GM21717 (cell line): ENCODE data around the gene WDR81.
"Not testable (repeated sequence)": the region's sequence is repeated elsewhere in the genome, so short reads cannot be mapped to it uniquely, and the experiment has no call there.

Experiments
- ATAC-seq: cut with Tn5 transposase; IDR thresholded peaks from one replicate; pipeline ENCODE4 v1.9.1; 2021; ENCODE audit warnings: mild to moderate bottlenecking, moderate library complexity; ENCODE audit not compliant: unreplicated experiment

WDR81 gene

DNA sequence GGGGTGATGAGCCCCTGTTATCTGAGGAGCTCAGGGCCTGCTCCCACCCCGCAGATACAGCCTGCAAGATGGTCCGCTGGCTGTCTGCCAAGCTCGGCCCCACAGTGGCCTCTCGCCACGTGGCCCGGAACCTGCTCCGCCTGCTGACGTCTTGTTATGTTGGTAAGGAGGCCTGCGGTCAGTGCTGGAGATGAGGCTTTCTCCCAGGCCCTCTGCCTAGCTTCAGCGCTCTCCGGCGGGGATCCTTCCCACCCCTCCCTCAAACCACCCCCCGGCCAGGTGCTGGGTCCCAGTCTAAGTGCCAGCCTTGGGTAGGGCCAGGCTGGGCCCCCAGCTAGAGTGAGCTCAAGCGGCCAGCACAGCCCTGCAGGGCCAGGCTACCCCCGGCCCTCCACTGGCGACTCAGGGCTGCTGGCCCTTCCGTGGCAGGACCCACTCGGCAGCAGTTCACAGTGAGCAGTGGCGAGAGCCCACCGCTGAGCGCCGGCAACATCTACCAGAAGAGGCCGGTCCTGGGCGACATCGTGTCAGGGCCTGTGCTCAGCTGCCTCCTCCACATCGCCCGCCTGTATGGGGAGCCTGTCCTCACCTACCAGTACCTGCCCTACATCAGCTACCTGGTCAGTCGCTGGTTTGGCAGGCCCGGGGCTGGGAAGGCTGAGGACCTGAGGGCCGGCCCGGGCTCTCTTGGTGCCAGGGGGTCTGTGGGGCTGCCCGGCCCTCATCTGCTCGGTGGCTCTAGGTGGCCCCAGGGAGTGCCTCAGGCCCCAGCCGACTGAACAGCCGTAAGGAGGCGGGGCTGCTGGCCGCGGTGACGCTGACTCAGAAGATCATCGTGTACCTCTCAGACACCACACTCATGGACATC, 6.1 kb downstream of the WDR81 start:
- no peak for ATAC-seq

DNA sequence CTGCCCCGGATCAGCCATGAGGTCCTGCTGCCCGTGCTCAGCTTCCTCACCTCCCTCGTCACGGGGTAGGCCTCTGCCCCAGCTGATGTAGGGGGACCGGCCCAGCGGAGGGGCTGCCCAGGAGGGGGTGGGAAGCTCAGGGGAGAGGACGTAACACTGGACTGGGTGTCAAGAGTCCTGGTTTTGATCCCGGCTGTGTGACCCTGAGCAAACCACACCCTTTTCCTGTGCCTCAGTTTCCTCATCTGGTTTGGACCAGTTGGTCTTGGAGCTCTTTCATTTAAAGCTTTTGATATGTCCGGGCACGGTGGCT, 6.6 kb downstream of the WDR81 start:
- no peak for ATAC-seq

DNA sequence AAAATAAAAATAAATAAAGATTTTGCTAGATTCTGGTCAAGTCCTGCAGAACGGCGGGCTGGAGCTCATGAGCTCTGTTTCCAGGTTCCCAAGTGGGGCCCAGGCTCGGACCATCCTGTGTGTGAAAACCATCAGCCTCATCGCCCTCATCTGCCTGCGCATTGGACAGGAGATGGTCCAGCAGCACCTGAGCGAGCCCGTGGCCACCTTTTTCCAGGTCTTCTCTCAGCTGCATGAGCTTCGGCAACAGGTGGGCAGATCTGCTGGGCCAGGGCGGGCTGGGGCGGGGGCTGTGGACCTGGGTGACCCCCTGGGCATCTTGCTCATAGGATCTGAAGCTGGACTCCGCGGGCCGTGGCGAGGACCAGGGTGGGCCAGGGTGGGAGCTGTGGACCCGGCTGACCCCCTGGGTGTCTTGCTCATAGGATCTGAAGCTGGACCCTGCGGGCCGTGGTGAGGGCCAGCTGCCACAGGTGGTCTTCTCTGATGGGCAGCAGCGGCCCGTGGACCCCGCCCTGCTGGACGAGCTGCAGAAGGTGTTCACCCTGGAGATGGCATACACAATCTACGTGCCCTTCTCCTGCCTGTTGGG, 7.8 kb downstream of the WDR81 start:
- ATAC-seq, result no peak

DNA sequence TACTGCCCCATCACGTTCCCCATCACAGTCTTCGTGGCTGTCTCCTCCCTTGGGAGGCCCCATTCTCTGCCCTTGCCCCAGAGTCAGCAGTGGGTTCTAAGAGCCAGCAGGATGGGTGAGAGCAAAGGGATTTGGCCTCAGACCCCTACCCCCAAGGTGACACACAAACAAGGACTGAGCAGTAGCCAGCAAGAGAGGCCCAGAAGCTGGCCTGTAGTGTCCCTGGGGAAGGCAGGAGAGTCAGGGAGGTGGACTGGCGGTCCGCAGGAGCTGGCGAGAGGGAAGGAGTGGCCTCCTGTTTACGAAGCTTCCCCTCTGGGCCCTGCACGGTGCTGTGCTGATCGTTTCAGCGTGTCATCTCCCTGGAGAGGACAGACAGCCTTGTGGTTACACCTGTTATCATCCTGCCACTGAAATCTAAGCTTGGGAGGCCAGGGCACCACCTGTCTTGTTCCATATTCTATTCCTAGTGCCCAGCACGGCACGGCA, 8.4 kb downstream of the WDR81 start:
- ATAC-seq, result no peak

DNA sequence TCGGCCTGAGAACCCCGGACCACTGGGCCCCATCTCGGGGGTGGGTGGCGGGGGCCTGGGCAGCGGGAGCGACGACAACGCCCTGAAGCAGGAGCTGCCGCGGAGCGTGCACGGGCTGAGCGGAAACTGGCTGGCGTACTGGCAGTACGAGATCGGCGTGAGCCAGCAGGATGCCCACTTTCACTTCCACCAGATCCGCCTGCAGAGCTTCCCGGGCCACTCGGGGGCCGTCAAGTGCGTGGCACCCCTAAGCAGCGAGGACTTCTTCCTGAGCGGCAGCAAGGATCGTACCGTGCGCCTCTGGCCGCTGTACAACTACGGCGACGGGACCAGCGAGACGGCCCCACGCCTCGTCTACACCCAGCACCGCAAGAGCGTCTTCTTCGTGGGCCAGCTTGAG, 9.3 kb downstream of the WDR81 start:
- ATAC-seq, result no peak

DNA sequence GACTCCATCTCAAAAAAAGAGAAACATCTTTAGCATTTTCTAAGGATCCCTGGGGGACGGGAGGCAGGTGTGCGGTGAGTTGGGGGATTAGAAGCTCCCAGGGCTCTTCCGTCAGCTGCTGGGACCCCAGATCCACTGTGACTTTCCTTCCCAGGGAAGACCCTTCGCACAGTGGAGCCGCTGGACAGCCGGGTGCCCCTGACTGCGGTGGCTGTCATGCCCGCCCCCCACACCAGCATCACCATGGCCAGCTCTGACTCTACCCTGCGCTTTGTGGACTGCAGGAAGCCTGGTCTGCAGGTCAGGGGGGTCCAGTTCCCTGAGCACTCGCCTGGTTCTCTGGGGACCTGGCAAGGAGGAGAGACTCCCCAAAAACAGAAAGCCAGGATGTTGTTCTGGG, 10.9 kb downstream of the WDR81 start:
- no peak for ATAC-seq

DNA sequence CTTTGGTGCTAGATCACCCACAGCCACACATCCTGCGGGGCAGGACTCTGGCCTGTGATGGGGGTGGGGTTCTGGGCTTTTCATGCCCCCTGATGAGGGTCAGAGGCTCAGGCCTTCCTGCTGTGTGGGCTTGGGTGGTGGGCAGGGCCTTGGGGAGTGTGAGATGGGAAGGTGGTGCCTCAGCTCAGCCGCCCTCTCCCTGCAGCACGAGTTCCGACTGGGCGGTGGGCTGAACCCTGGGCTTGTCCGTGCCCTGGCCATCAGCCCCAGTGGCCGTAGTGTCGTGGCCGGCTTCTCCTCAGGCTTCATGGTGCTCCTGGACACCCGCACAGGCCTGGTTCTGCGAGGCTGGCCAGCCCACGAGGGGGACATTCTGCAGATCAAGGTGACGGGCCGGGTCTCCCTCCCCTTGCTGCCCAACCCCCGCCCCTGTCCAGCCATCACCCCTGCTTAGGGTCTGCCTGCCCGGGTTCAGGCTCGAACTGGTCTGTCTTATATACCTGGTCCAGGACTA, 11.4 kb downstream of the WDR81 start:
- no peak for ATAC-seq

DNA sequence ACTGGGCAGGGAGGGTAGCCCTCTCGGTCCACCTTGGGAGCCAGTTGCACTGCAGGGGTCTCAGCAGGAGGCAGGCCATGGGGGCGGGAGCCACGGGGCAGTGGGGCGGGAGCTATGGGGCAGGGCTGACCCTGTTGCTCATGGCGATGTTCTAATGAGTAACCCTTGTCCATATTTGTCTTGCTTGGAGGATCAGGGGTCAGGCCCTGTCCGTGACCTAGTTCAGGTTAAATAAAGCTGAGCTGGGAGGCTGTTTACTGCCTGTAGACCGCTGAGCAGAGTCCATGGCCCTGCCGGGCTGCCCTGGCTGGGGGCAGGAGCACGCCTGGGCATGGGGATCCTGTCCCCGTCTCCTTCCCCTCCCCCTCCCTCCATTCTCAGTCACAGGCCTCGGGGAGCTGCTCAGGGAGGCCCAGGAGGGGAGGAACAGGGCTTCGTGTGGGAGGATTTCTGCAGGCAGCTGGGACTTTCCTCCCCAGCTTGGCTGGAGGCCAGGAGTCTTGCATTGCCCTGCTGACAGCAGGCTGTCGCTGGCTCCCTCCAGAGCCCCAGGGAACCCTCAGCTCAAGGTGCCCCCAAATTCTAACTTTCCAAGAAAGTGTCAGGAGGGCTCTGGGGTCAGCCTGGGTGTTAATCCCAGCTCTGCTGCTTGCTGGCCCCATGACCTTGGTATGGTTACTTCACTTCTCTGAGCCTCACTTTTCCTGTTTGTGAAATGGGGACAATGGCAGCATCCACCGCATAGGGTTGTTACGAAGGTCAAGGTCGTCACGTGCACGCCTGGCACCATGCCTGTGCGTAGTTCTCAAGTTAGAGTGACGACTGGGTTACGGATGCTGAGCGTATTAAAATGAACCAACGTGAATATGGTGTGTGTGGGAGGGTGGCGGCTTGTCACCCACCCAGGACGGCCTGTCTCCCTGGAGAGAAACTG, 12.1 kb downstream of the WDR81 start:
- no peak for ATAC-seq

DNA sequence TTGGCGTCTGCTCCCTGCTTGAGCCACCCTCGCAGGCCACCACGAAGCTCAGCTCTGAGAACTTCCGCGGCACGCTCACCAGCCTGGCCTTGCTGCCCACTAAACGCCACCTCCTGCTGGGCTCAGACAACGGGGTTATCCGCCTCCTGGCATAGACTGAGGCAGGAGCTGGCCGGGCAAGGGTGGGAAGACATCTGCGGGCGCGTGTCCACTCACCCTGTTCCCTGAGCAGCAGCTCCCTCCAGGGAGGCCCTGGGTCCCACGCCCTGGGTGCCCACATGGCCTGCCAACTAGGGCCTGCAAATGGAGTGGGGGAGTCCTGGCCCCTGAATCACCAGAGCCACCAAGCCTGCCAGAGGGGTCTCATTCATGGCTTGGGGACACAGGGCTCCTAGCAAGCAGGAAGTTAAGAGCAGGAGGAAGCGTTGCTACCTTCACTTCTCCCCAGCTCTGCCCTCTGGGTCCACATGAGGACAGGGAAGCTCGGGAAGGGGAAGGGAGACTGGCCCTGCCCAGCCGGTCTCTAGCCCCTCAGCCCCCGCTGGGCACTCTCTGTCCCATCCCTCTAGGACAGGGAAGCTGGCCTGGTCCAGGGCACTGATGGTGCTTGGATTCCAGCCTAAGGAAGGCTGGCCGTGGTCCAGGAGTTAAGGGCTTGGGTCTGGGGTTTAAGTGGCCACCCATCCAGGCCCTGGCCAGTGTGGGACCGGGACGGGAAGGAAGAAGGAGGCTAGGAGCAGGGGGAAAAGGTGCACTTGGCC, 13.2 kb downstream of the WDR81 start:
- ATAC-seq, result no peak

DNA sequence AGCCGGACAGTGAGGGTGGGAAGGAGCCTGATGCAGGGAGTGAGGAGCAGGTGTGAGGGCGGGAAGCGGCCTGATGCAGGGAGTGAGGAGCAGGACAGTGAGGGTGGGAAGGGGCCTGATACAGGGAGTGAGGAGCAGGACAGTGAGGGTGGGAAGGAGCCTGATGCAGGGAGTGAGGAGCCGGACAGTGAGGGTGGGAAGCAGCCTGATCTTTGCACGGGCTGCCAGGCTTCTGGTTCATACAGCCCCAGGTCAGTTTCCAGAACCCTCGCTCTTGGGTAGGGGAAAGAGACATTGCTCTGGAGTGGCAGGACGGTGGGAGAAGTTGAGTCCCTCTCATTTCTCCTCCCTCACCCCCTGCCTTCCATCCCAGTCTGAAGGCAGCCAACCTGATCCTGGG, 17.4 kb downstream of the WDR81 start:
- not testable (repeated sequence) for ATAC-seq

DNA sequence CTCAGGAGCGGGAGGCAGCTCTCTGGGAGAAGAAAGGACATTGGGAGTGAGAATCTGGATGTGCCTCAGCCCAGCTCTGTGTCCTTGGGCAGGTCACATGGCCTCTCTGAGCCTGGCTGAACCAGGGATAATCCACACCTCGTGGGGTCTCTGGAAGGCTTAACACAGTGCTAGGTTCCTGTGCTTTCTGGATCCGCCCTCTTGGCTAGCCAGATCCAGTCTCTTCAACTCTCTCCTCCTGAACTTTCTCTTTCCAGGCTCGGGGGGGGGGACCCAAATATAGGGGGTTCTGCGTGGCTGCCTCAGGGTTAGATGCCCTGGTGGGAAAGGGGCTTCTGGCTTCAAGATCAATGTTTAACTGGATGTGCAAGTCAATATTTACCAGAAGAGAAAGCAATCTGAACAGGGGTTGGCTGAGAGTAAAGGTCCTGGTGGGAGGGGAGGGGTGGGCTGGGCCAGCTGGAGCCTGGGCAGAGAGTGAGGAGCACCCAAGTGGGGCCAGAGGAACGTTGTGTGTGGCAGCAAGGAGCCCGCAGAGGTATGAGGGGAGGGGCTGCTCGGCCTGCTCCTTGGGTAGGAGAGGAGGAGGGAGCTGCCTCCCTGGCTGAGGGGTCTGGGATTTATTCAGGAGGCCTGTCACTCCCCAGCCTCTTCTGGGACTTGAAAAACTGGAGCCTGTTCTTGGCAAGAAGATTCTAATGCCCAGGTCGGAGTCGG, 18.0 kb downstream of the WDR81 start, which contains the start of gene SERPINF2:
SERPINF2 (plus strand) TSS at position 501 of the 717 bp plus-strand sequence. CDS start 2,125 bp downstream, outside the sequence.
- ATAC-seq, result no peak

DNA sequence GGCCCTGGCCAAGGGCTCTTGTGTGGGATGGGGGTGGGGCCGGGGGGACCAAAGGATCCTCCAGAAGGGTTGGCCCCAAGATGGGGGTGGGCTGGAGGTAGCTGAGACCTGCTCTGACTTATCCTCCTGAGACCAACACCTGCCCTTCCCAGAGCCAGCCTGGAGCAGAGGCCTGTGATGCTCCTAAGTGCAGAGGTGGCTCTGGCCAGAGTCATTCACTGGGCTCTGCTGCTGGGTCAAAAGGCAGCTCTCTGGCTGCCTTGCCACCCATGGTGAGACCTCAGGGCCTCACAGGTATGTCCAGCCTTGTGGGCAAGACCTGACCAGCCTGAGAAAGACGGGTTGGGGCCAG, 18.6 kb downstream of the WDR81 start:
- no peak for ATAC-seq

DNA sequence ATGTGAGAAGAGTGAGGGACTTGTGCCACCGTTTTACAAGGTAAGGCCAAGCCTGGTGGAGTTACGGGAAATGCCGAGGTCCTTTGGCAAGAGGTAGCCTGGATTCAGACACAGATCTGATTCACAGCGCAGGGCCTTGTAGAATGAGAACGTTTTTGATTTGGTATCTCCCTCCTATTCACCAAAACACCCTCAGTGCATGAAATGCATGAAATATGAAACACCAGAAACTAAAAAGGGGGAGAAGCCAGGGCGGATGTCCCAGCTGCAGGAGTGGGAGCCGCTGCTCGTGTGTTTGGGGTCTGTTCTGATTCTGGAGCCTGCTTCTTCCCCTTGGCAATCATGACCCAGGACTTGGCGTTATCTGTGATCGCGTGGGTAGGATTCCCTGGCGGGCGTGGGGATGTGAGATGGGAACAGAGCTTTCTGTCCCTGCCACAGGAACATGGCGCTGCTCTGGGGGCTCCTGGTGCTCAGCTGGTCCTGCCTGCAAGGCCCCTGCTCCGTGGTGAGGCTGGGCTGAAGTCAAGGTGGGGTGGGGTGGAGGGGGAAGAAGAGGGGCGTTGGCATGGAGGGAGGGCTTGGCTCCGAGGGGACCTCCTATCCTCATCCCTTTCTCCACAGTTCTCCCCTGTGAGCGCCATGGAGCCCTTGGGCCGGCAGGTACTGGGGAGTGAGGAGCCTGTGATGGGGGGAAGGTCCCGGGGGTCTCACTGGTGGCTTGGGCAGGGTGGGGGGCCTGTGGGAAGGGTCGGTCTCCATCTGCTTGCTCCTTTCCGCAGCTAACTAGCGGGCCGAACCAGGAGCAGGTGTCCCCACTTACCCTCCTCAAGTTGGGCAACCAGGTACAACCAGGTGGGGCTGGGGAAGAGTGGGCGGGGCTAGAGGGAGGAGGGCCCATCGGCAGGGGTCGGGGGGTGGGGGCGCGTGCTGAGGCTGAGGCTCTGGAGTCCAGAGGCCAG, 20.3 kb downstream of the WDR81 start:
- no peak for ATAC-seq

DNA sequence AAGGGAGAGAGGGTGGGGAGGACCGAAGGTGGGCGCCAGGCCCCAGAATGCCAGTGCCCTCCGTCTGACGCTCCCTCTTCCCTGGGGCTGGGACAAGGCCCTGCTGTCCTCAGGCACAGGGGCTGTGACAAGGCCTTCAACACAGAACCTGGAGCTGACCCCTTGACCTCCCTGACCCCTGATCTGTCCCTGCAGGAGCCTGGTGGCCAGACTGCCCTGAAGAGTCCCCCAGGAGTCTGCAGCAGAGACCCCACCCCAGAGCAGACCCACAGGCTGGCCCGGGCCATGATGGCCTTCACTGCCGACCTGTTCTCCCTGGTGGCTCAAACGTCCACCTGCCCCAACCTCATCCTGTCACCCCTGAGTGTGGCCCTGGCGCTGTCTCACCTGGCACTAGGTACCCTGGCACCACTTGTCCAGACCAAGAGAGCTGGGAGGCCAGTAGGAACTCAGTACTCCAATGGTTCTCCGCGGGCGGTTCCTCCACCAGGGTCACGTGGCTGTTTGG, 21.1 kb downstream of the WDR81 start:
- ATAC-seq, result no peak

DNA sequence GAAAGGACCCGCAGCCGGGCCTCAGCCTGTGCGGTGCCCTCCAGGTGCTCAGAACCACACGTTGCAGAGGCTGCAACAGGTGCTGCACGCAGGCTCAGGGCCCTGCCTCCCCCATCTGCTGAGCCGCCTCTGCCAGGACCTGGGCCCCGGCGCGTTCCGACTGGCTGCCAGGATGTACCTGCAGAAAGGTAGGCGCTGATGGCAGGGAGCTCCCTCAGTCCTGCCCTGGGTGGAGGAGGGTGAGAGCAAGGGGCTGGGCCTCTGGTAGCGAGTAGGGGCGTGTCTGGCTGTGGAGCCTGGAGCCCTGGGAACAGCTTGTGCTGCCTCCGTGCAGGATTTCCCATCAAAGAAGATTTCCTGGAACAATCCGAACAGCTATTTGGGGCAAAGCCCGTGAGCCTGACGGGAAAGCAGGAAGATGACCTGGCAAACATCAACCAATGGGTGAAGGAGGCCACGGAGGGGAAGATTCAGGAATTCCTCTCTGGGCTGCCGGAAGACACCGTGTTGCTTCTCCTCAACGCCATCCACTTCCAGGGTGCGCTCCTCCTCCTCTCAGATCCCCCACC, 22.6 kb downstream of the WDR81 start:
- no peak for ATAC-seq

DNA sequence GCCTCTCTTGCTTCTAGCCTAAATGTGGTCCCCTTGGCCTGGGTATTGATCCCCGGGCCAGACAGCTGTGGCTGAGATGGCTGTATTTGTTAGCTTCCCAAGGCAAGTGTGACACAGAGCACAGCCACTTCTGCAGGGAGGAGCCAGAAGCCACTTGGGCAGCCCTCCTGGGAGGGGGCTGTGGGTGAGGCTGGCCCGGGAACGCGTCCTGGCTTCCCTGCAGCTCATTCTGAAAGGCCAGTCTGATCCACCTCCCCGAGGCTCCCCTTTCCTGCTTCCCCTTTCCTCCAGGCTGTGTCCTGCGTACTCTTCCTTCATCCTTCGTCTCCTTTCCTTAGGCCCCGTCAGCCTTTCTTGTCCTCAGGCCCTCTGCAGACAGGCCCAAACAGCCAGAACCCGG, 26.1 kb downstream of the WDR81 start:
- no peak for ATAC-seq

DNA sequence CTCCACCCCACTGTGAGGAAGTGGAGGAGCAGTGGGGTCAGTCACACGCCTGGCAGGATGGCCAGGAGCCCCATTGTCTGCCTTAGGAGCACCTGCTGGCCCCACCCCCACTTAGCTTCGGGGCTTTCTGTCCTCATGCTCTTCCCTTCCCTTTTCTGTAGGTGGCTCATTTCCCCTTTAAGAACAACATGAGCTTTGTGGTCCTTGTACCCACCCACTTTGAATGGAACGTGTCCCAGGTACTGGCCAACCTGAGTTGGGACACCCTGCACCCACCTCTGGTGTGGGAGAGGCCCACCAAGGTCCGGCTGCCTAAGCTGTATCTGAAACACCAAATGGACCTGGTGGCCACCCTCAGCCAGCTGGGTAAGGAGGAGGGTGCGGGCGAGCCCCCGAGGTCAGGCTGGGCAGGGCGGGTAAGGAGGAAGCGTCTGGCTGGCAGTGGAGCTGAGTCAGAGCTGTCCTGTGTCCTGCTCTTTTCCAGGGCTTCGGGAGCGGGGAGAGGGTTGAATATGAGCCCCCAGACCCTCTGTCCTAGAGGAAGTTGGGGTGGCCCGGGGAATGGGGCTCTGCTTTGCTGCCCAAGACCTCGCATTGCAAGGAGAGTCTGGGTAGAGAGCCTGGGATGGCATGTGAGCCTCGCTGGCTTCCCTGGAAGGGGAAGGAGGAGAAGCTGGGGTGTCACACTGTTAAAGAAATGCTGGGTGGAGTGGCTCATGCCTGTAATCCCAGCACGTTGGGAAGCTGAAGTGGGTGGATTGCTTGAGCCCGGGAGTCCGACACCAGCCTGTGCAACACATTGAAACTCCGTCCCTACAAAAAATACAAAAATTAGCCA, 28.1 kb downstream of the WDR81 start:
- no peak for ATAC-seq
